ENCODE data around the gene SYT8.

The SYT8 gene

DNA sequence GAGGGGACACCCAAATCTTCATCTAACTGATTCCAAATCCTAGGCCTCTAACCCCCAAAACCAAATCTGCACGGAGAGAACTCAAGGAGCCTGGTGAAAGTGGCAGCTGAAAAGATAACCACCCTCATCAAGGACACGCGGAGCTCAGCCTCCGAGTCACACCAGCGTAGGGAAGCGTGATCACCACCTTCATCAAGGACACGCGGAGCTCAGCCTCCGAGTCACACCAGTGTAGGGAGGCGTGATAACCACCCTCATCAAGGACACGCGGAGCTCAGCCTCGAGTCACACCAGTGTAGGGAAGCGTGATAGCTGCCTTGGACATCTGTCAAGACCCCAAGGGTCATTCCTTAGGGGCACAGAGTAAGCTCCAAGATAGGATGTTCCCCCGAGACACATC lies 29.3 kb upstream of the SYT8 start:
- Histone ChIP-seq H3K4me3 (ENCODE audit: low read depth in 1 of 2, low read length in 2 of 2) (no peak overlapping the region), H2AFZ (ENCODE audit: low read depth, low read length) (no peak overlapping the region), H3K4me2 (ENCODE audit: insufficient read depth, low read length) (no peak overlapping the region), H3K36me3 (ENCODE audit: insufficient read depth, low read length) (no peaks in the 10 kb centered on the region), H4K20me1 (ENCODE audit: insufficient read depth, low read length) (no peaks in the 10 kb centered on the region), H3K4me1 (ENCODE audit: insufficient read depth, low read length) (no peaks in the 10 kb centered on the region), H3K79me2 (ENCODE audit: insufficient read depth, low read length) (no peaks in the 10 kb centered on the region), H3K9me3 (ENCODE audit: insufficient read depth, low read length, severe bottlenecking) (no peaks in the 10 kb centered on the region), H3K27me3 (ENCODE audit: insufficient read depth, low read length, poor library complexity) (no peaks in the 10 kb centered on the region), H3K9ac (ENCODE audit: low read depth, low read length) (no peak overlapping the region), H3K27ac (ENCODE audit: low read length) (no peak overlapping the region)
- DNase-seq (no peak), ATAC-seq (ENCODE audit: insufficient read depth, low read depth) (no peak)
- TF ChIP-seq EZH2 (IDR thresholded peaks at IDR 0.05; ENCODE audit: borderline replicate concordance, low read depth, low read length, severe bottlenecking), result no peak
- TF ChIP-seq, protein P1, sequence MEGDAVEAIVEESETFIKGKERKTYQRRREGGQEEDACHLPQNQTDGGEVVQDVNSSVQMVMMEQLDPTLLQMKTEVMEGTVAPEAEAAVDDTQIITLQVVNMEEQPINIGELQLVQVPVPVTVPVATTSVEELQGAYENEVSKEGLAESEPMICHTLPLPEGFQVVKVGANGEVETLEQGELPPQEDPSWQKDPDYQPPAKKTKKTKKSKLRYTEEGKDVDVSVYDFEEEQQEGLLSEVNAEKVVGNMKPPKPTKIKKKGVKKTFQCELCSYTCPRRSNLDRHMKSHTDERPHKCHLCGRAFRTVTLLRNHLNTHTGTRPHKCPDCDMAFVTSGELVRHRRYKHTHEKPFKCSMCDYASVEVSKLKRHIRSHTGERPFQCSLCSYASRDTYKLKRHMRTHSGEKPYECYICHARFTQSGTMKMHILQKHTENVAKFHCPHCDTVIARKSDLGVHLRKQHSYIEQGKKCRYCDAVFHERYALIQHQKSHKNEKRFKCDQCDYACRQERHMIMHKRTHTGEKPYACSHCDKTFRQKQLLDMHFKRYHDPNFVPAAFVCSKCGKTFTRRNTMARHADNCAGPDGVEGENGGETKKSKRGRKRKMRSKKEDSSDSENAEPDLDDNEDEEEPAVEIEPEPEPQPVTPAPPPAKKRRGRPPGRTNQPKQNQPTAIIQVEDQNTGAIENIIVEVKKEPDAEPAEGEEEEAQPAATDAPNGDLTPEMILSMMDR (IDR thresholded peaks at IDR 0.05; ENCODE audit: borderline replicate concordance, extremely low read depth, low read length, poor library complexity, severe bottlenecking), result no peak

DNA sequence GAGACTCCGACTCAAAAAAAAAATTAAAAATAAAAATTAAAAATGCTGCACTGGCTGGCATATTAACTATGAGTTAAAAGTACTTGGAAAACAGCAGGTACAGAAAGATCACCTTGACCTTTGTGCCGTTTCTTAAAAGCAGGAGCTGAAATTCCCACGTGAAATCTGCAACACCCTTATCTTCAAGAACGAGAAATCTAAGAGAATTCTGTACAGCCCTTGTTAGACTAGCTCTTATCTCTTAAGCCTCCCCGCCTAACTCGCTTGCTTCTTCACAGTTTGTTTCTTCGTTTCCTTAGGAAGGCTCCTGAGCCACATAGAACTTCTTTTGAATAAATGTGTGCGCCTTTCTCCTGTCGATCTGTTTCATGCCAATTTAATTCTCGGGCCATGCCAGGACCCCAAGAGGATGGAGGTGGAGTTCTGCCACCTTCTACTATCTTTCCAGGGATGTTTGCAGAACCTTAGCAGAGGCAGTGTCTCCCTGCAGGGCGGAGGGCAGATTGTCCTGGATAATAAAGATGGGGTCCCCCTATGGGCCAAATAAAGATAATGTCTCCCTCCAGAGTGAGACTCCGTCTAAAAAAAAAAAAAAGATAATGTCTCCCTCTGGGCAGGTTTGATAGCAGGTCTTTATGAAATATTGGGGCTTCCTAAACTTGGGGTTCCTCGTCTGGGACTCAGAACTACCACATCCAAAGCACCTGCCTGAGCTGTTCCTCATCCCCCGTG lies 27.4 kb upstream of the SYT8 start:
- H3K27me3 ChIP-seq (ENCODE audit: insufficient read depth, low read length, poor library complexity), result no peaks in the 10 kb centered on the region
- H3K27ac ChIP-seq (ENCODE audit: low read length), result no peak overlapping the region
- H4K20me1 ChIP-seq (ENCODE audit: insufficient read depth, low read length), result no peaks in the 10 kb centered on the region
- H3K4me3 ChIP-seq (ENCODE audit: low read depth in 1 of 2, low read length in 2 of 2), result no peak overlapping the region
- no peaks in the 10 kb centered on the region for H3K4me1 ChIP-seq (ENCODE audit: insufficient read depth, low read length)
- no peaks in the 10 kb centered on the region for H3K79me2 ChIP-seq (ENCODE audit: insufficient read depth, low read length)
- peak; percentile 47; the same call in 1 of the 3 replicates for ATAC-seq (ENCODE audit: insufficient read depth, low read depth)
- no peaks in the 10 kb centered on the region for H3K36me3 ChIP-seq (ENCODE audit: insufficient read depth, low read length)
- no peak overlapping the region for H3K9ac ChIP-seq (ENCODE audit: low read depth, low read length)
- TF ChIP-seq, protein P1 (IDR thresholded peaks at IDR 0.05; ENCODE audit: borderline replicate concordance, extremely low read depth, low read length, poor library complexity, severe bottlenecking), result peak; percentile 8
- no peak for TF ChIP-seq EZH2 (IDR thresholded peaks at IDR 0.05; ENCODE audit: borderline replicate concordance, low read depth, low read length, severe bottlenecking)
- no peak overlapping the region for H2AFZ ChIP-seq (ENCODE audit: low read depth, low read length)
- no peak for DNase-seq
- no peaks in the 10 kb centered on the region for H3K9me3 ChIP-seq (ENCODE audit: insufficient read depth, low read length, severe bottlenecking)
- no peak overlapping the region for H3K4me2 ChIP-seq (ENCODE audit: insufficient read depth, low read length)

DNA sequence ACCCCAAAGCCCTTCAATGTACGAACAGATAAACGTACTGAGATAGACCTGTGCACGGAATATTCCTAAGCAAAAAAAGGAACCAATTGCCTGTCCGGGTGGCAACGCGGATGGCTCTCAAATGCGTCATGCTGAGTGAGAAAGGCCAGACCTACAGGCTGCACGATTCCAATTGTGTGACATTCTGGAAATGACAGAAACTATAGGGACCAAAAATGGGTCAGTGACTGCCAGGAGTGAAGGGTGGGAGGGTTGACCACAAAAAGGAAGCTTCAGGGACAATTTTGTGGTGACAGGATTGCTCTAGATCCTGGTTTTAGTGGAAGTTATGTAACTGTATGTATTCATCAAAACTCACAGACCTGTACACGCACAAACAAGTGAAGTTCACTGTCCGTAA lies 24.0 kb upstream of the SYT8 start:
- Histone ChIP-seq H2AFZ (ENCODE audit: low read depth, low read length) (no peak overlapping the region), H3K27me3 (ENCODE audit: insufficient read depth, low read length, poor library complexity) (no peaks in the 10 kb centered on the region), H3K4me2 (ENCODE audit: insufficient read depth, low read length) (no peak overlapping the region), H3K27ac (ENCODE audit: low read length) (no peak overlapping the region), H3K36me3 (ENCODE audit: insufficient read depth, low read length) (no peaks in the 10 kb centered on the region), H3K4me3 (ENCODE audit: low read depth in 1 of 2, low read length in 2 of 2) (no peak overlapping the region), H3K4me1 (ENCODE audit: insufficient read depth, low read length) (no peaks in the 10 kb centered on the region), H3K9ac (ENCODE audit: low read depth, low read length) (no peak overlapping the region), H4K20me1 (ENCODE audit: insufficient read depth, low read length) (no peaks in the 10 kb centered on the region), H3K79me2 (ENCODE audit: insufficient read depth, low read length) (no peaks in the 10 kb centered on the region), H3K9me3 (ENCODE audit: insufficient read depth, low read length, severe bottlenecking) (no peaks in the 10 kb centered on the region)
- no peak for TF ChIP-seq EZH2 (IDR thresholded peaks at IDR 0.05; ENCODE audit: borderline replicate concordance, low read depth, low read length, severe bottlenecking)
- TF ChIP-seq, protein P1 (IDR thresholded peaks at IDR 0.05; ENCODE audit: borderline replicate concordance, extremely low read depth, low read length, poor library complexity, severe bottlenecking), result no peak
- DNase-seq, result no peak
- no peak for ATAC-seq (ENCODE audit: insufficient read depth, low read depth)
